Transverse colon (tissue), 4 donors: ENCODE data around the gene MCM9. TPM values are rescaled to one million over a fixed set of nuclear protein-coding genes. Genes with fewer than 3 reads are reported as not detected.

Experiments used
- DNase-seq: peaks from one replicate; pipeline ENCODE4 v3.0.0-alpha.2; 2019
- H3K27ac ChIP-seq, 4 donors: fragments of 200-600 bp; sonication (generic); 2 replicates each; pipeline ENCODE4 v1.5.1; 2016 to 2018; ENCODE audit warnings: inconsistent platforms in 4 of 4
- H3K27me3 ChIP-seq: fragments of 200-600 bp; sonication (generic); 2 replicates; pipeline ENCODE4 v1.5.1; 2017; ENCODE audit warnings: inconsistent platforms
- H3K36me3 ChIP-seq, 4 donors: fragments of 200-600 bp; sonication (generic); 2 replicates each; pipeline ENCODE4 v1.5.1; 2017 to 2019; ENCODE audit warnings: inconsistent platforms in 4 of 4
- H3K4me1 ChIP-seq, 4 donors: fragments of 200-600 bp; sonication (generic); 2 replicates each; pipeline ENCODE4 v1.5.1; 2017 to 2020; ENCODE audit warnings: inconsistent platforms in 4 of 4
- H3K4me3 ChIP-seq, 4 donors: fragments of 200-600 bp; sonication (generic); 1 replicate in 1 of 4; 2 replicates in 3 of 4; pipeline versions ENCODE4 v1.5.1 to v1.6.1; 2017 to 2019; ENCODE audit warnings: inconsistent platforms in 4 of 4
- H3K9me3 ChIP-seq, 2 donors: fragments of 200-600 bp; sonication (generic); 2 replicates each; pipeline ENCODE4 v1.5.1; 2017 to 2019; ENCODE audit warnings: inconsistent platforms in 2 of 2
- EP300 ChIP-seq: sonication (generic); formaldehyde crosslinking; IDR thresholded peaks from one replicate; pipeline ENCODE4 v1.6.1; 2017; ENCODE audit warnings: antibody characterized with exemption, low read depth
- POLR2A ChIP-seq: fragments of 450-650 bp; IDR thresholded peaks from one replicate; pipeline ENCODE4 v1.6.1; 2016; ENCODE audit warnings: antibody characterized with exemption, mild to moderate bottlenecking, moderate library complexity
- POLR2AphosphoS5 ChIP-seq, 3 donors: sonication (generic); formaldehyde crosslinking; IDR thresholded peaks; one replicate each; pipeline ENCODE4 v1.6.1; 2016; ENCODE audit warnings: antibody characterized with exemption in 3 of 3
- WGBS, 2 donors: methylation state at CpG; one replicate each; pipeline ENCODE4 v1.1.5; 2018; ENCODE audit warnings: low coverage in 1 of 2; 5-methylcytosine and 5-hydroxymethylcytosine counted together
- in situ Hi-C, 4 donors: fragments of 200-750 bp; cut with MboI; loops; one replicate each; pipeline versions ENCODE4 v1.15.0 to v1.15.1; 2017; ENCODE audit warnings: low sequenced_read_pairs in 3 of 4, low pct_ligation_motif_present in 1 of 4, low pct_unique_long_range_greater_than_20kb in 1 of 4
- intact Hi-C: fragments of 100-400 bp; cut with DNase I; formaldehyde crosslinking; loops from one replicate; pipeline ENCODE4 v1.15.1; 2023; ENCODE audit warnings: low total_unique reads
- total RNA-seq, 4 donors: library from RNA; depleted of rRNA; stranded (reverse); fragments of >200 nt; gene quantifications; one replicate each; pipeline ENCODE4 v1.1.0, GENCODE V29; 2016
- TF ChIP-seq, protein P1 (sequence below), 5 experiments: fragments of 200-600 bp in 3 of 5; fragments of 450-650 bp in 2 of 5; sonication (generic) in 3 of 5; IDR thresholded peaks; 1 replicate in 2 of 5; 2 replicates in 3 of 5; pipeline ENCODE4 v1.5.1; 2016 to 2017; ENCODE audit warnings: antibody characterized with exemption in 5 of 5, inconsistent platforms in 3 of 5, mild to moderate bottlenecking in 2 of 5, moderate library complexity in 1 of 5

The MCM9 gene
- total RNA-seq, 4 donors from 2014 or later: 5.2 to 27.6 (median 19.0) TPM

DNA sequence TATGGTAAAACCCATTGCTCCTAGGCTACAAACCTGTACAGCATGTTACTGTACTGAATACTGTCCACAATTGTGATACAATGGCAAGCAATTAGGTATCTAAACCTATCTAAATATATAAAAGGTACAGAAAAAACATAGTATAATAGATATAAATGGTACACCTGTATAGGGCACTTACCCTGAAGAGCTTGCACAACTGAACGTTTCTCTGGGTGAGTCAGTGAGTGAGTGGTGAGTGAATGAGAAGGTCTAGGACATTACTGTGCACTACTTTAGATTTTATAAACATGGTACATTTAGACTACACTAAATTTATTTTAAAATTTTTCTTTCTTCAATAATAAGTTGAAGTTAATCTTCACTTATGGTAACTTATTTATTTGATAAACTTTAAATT lies 163.7 kb downstream of the MCM9 start:
- intact Hi-C loops: no loop called here
- no peak for DNase-seq
- Histone ChIP-seq H3K27ac (no peak overlapping the region), H3K4me1 (peaks cover 0 to under 1% (median 0%) of the 10 kb centered on the region in 4 donors), H3K9me3 (no peaks in the 10 kb centered on the region), H3K36me3 (no peaks in the 10 kb centered on the region), H3K4me3 (no peak overlapping the region), H3K27me3 (no peaks in the 10 kb centered on the region)
- WGBS, 2 donors: 47 to 56% methylated on average over 1 of the region's 1 CpG
- TF ChIP-seq EP300 (no peak), POLR2A (no peak), POLR2AphosphoS5 (IDR thresholded peaks at IDR 0.05) (no peak)
- TF ChIP-seq, protein P1, sequence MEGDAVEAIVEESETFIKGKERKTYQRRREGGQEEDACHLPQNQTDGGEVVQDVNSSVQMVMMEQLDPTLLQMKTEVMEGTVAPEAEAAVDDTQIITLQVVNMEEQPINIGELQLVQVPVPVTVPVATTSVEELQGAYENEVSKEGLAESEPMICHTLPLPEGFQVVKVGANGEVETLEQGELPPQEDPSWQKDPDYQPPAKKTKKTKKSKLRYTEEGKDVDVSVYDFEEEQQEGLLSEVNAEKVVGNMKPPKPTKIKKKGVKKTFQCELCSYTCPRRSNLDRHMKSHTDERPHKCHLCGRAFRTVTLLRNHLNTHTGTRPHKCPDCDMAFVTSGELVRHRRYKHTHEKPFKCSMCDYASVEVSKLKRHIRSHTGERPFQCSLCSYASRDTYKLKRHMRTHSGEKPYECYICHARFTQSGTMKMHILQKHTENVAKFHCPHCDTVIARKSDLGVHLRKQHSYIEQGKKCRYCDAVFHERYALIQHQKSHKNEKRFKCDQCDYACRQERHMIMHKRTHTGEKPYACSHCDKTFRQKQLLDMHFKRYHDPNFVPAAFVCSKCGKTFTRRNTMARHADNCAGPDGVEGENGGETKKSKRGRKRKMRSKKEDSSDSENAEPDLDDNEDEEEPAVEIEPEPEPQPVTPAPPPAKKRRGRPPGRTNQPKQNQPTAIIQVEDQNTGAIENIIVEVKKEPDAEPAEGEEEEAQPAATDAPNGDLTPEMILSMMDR (IDR thresholded peaks at IDR 0.05): no peak
- in situ Hi-C loops: no loop called here

DNA sequence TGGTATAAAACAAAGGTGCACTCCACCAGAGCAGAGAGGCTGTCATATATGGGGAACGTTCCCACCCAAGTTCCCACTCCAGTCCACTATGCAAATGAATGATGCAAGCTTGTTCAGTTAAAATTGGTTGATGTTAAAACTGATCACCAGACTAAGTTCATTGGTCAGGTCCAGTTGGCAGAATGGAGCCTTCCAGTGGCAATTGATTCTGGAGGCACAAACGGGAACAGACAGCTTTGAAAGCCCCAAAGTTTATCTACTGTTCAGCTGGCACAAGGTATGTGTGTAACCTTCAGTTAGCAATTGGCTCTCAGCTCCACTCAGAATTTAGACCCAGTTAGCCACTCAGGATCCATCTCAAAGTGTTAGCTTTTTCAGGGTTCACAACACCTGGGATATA lies 164.1 kb downstream of the MCM9 start:
- 54 to 60% methylated on average over 1 to 2 of the region's 2 CpGs for WGBS, 2 donors
- TF ChIP-seq EP300 (no peak), POLR2AphosphoS5 (IDR thresholded peaks at IDR 0.05) (no peak), POLR2A (no peak)
- TF ChIP-seq, protein P1 (IDR thresholded peaks at IDR 0.05): no peak
- no peak for DNase-seq
- no peaks in the 10 kb centered on the region for H3K9me3 ChIP-seq
- intact Hi-C loops (no loop called here), in situ Hi-C loops (no loop called here)
- no peaks in the 10 kb centered on the region for H3K27me3 ChIP-seq
- H3K27ac ChIP-seq: no peak overlapping the region
- H3K4me1 ChIP-seq: no peaks in the 10 kb centered on the region
- no peak overlapping the region for H3K4me3 ChIP-seq
- H3K36me3 ChIP-seq: no peaks in the 10 kb centered on the region

DNA sequence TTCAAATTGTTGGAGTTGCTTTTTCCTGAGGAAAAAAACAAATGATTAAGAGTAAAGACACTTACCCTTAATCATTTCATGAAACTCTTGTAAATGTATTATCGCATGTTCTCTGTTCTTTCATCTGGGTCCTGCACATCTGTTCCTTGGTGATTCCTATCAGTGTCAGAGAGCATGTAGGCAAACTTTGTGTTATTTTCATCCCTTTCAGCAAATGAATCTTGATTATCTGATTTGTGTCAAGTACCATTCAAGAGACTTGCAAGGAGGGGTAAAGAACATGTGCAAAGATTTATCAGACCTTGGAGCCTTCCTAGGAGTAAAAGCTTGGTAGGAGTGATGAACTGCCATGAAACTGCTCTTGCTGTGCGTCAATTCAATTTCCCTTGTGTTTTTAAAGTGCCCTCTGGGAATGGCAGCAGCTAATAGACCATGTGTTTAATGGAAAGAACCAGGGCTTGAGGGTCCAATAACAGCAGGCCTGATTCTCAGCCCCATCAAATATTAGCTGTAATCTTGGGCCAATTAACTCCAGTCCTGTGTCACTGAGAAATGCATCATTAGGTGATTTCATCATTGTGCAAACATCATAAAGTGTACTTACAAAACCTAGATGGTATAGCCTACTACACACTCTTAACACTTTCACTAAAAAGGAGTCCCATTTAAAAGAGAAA lies 164.7 kb downstream of the MCM9 start:
- Histone ChIP-seq H3K4me3 (no peak overlapping the region), H3K9me3 (no peaks in the 10 kb centered on the region), H3K27me3 (no peaks in the 10 kb centered on the region), H3K27ac (no peak overlapping the region), H3K36me3 (no peaks in the 10 kb centered on the region), H3K4me1 (no peaks in the 10 kb centered on the region)
- TF ChIP-seq, protein P1 (IDR thresholded peaks at IDR 0.05): no peak
- TF ChIP-seq POLR2A (no peak), POLR2AphosphoS5 (IDR thresholded peaks at IDR 0.05) (no peak), EP300 (no peak)
- WGBS, 2 donors: 92 to 98% methylated on average over 2 of the region's 2 CpGs
- DNase-seq: no peak
- intact Hi-C loops (no loop called here), in situ Hi-C loops (no loop called here)

DNA sequence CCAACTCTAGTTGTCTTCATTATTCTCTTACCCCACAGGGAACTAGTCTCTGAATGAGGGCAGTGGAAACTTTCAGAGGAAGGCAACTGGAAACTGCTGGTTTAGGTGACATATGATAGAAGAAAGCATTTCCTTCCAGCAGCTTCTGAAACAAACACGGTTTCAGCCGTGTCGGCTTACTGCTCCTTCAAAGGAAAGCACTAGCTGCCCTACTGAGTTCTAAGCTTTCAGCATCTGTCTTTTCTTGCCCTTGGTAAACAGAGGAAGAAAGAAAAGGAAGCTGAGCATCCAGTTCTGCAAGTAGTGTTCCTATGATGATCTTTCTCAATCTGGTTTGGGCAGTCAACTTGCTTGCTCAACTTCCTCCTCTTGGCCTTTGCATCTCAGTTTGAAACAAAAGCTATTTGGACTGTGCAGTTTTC lies 166.0 kb downstream of the MCM9 start:
- DNase-seq: no peak
- peak overlapping the region in 3 of 4 donors; percentile 6 to 21 (median 12) for H3K27ac ChIP-seq
- in situ Hi-C loops: no loop called here

More for the DNA sequence above, 166.0 kb downstream of the MCM9 start:
- Histone ChIP-seq H3K36me3 (no peaks in the 10 kb centered on the region), H3K9me3 (no peaks in the 10 kb centered on the region), H3K4me3 (no peak overlapping the region), H3K27me3 (no peaks in the 10 kb centered on the region), H3K4me1 (no peaks in the 10 kb centered on the region)
- intact Hi-C loops: no loop called here
- TF ChIP-seq POLR2AphosphoS5 (IDR thresholded peaks at IDR 0.05) (no peak), POLR2A (no peak), EP300 (no peak)
- TF ChIP-seq, protein P1 (IDR thresholded peaks at IDR 0.05): no peak
- WGBS, 2 donors: 62 to 100% methylated on average over 3 of the region's 3 CpGs
